GM21367 (cell line): ENCODE results near the gene GALNT9.

Source experiments
- ATAC-seq: cut with Tn5 transposase; IDR thresholded peaks from one replicate; pipeline ENCODE4 v1.9.1; 2021; ENCODE audit not compliant: unreplicated experiment

GALNT9 gene

DNA sequence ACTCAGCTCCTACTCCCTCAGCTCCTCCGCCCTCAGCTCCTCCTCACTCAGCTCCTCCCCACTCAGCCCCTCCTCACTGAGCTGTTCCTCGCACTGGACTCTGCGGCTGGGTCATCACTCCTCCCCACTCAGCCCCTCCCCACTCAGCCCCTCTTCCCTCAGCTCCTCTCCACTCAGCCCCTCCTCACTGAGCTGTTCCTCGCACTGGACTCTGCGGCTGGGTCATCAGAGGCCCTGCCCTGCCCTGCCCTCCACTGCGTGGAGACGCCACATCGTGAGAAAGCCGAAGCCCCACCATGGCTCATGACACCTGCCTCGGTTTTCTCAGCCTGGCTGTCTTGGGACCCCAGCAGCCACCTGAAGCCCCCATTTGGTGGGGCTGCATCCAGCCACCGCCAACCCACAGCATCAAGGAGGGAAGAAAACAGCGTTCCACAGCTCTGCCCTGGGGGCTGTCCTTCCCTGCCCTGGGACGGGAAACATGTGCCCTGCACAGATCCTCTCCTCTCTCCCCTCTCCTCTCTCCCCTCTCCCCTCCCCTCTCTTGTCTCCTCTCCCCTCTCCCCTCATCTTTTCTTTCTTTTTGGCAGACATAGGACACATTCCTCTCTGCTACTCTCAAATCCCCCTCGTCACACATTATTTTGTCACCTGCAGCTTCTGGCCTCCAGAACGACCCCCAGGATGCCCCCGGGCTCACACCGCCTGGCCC is 167.4 kb downstream of the GALNT9 start:
- ATAC-seq: no peak

DNA sequence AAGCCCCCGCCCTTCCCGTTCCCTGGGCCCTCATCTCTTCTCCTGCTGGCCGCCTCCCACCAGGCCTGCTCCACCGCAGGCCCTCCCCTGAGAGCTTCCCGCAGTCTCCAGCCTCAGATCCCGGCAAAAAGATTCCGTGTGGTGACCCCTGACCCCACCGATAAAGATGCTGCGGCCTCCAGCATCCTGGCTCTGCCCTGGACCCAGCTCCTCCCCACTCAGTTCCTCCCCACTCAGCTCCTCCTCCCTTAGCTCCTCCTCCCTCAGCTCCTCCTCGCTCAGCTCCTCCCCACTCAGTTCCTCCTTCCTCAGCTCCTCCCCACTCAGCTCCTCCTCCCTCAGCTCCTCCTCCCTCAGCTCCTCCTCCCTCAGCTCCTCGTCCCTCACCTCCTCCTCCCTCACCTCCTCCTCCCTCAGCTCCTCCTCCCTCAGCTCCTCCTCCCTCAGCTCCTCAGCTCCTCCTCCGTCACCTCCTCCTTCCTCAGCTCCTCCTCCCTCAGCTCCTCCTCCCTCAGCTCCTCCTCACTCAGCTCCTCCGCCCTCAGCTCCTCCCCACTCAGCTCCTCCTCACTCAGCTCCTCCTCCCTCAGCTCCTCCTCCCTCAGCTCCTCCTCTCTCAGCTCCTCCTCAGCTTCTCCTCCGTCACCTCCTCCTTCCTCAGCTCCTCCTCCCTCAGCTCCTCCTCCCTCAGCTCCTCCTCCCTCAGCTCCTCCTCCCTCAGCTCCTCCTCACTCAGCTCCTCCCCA is 168.2 kb downstream of the GALNT9 start:
- ATAC-seq: no peak

DNA sequence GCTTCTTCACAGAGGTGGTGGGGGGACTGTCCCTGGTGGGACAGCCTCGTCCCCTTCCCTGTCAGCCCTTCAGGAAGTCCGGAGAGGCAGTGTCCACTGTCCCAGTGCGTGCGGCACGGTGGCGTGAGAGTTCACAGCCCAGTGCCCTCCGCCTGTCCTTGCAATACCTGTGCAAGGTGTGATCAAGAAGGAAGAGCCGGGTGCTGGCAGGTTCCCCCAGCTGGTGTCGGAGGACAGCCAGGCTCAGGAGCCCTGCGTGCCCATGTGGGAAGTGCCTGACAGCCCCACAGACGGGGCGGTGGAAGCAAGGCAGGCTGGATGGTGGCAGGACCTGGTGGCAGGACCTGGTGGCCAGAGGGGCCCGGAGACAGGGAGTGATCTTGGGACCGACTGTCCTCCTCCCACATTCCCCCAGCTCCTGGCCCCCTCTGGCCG is 168.8 kb downstream of the GALNT9 start:
- no peak for ATAC-seq

- ATAC-seq: no peak
Observed at GRCh38 chr12:132160016-132160415, 169.4 kb downstream of the GALNT9 start.

- no peak for ATAC-seq
Observed at GRCh38 chr12:132159555-132160003, 169.8 kb downstream of the GALNT9 start.

- ATAC-seq: no peak
Observed at GRCh38 chr12:132158677-132159554, 170.5 kb downstream of the GALNT9 start.

DNA sequence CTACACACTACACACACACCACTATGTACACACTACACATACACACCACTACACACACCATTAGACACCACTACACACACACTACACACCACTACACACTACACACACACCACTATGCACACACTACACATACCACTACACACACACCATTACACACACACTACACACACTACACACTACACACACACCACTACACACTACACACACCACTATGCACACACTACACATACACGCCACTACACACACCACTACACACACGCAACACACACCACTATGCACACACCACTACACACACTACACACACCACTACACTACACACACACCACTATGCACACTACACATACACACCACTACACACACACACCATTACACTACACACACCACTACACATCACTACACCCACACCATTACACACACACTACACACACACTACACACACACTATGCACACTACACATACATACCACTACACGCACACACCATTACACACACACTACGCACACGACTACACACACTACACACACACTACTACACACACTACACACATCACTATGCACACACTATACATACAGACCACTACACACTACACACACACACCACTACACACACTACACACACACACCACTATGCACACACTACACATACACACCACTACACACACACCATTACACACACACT is 171.5 kb downstream of the GALNT9 start:
- ATAC-seq: no peak

DNA sequence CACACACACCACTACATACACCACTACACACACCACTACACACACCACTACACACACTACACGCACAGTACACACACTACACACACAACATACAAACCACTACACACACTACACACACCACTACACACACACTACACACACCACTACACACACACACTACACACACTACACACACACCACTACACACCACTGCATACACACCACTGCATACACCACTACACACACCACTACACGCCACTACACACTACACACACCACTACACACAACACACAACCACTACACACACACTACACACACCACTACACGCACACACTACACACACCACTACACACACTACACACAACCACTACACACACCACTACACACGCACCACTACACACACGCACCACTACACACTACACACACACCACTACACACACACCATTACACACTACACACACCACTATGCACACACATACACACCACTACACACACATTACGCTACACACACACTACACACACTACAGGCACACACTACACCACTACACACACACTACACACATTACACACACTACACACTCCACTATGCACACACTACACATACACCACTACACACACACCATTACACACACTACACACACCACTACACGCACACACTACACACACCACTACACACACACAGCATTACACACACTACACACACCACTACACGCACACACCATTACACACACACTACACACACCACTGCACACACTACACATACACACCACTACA is 172.6 kb downstream of the GALNT9 start:
- no peak for ATAC-seq

GRCh38 chr12:132155771-132156572 is 173.4 kb downstream of the GALNT9 start:
- ATAC-seq: no peak

- no peak for ATAC-seq
Observed at GRCh38 chr12:132154941-132155770, 174.2 kb downstream of the GALNT9 start.

DNA sequence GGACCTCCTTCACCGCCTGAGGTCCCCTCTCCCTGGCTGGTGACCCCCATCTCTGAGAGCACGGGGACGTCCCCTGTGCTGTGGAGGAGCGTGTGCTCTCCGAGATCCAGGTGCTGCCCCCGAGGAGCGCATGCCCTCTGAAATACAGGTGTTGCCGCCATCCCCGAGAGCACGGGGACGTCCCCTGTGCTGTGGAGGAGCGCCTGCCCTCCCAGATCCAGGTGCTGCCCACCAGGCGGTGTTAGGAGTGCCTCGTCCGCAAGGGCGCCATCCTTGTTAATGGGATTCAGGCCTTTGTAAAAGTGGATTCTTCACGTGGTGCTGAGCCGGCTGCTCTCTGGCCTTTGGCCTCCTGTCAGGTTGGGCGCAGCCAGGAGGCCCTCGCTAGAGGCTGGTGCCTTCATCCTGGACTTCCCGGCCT is 175.0 kb downstream of the GALNT9 start:
- ATAC-seq: peak; percentile 10

GRCh38 chr12:132153501-132154340 is 175.7 kb downstream of the GALNT9 start:
- peak; percentile 77 for ATAC-seq

DNA sequence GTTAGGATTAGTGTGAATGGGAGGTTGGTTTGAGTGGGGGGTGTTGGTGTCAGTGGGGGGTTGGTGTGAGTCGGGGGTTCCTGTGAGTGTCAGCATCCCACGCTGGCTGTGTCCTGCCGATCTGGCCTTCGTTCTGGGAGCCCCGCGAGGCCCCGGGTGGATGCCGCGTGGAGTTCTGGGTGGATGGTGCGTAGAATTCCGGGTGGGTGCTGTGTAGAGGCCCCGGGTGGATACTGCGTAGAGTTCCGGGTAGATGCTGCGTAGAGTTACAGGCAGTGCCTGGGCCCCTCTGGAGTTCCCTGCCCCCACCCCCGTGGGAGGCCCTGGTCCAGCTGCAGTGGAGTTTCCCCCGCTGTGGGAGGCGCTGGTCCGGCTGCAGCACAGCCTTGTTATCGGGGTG is 176.4 kb downstream of the GALNT9 start:
- ATAC-seq: no peak

DNA sequence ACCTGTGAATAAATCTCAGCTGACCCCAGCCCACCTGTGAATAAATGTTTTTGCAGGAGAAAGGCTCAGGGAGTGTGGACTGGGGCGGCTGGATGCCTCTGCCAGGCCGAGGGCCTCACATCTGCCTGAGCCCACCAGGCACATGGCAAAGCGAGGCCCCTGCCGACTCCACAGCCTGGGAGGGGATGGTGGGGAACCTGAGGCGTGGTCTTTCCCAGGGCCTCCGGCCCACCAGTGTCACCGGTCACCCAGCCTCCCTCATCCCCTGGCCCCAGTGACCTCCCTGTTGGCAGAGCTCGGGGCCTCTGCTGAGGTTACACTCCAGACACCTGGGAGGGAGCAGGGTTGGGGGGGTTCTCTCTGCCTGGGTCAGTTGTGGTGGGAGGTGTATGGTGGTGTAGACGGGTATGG is 177.0 kb downstream of the GALNT9 start:
- no peak for ATAC-seq

DNA sequence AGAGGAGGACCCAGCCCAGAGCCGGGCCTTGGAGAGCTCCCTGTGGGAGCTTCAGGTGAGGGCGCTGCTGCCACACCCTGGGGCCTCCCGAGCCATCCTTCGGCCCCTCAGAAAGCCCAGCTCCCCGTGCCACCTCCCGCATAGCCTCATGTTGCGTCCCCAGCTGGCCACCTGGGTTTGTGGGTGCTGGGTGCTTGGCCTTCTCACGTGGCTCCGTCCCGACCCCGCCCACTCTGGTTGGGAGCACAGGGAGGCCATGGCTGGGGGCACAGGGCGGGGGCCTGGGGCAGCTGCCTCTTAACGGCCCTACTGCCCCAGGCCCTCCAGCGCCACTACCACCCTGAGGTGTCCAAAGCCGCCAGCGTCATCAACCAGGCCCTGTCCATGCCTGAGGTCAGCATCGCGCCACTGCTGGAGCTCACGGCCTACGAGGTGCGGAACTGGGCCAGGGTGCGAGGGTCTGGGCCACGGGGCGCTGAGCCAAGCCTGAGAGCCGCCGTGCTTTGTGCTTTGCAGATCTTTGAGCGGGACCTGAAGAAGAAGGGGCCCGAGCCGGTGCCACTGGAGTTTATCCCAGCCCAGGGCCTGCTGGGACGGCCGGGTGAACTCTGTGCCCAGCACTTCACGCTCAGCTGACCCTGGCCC is 177.5 kb downstream of the GALNT9 start:
- no peak for ATAC-seq

DNA sequence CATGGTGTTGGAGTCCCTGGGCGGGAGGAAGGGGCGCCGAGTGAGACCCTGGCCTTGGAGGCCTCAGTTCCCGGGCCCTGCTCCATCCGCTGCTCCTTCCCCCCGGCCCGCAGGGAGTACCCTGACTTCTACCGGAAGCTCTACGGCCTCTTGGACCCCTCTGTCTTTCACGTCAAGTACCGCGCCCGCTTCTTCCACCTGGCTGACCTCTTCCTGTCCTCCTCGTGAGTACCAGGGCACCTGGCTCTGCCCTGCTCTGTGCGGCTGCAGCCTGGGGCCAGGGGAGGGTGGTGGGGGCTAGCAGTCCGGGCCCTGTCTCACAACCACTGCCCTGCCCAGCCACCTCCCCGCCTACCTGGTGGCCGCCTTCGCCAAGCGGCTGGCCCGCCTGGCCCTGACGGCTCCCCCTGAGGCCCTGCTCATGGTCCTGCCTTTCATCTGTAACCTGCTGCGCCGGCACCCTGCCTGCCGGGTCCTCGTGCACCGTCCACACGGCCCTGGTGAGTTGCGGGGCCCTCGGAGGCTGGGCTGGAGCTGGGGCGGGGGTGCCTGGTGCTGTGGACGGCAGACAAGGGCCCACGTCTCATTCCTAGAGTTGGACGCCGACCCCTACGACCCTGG is 178.1 kb downstream of the GALNT9 start:
- ATAC-seq: no peak

- ATAC-seq: no peak
Observed at GRCh38 chr12:132150780-132151144, 178.6 kb downstream of the GALNT9 start.
